Heart right ventricle (tissue), 16 donors: ENCODE data around the gene ALPK1. TPM values are rescaled to one million over a fixed set of nuclear protein-coding genes. Genes with fewer than 3 reads are reported as not detected.

Source experiments
- ATAC-seq, 8 donors: fragments of 200-7000 bp; cut with Tn5 transposase; one replicate each; pipeline ENCODE4 v1.9.1; 2020; ENCODE audit warnings: mild to moderate bottlenecking in 8 of 8, moderate library complexity in 8 of 8, moderate number of reproducible peaks in 1 of 8
- DNase-seq, 2 donors: peaks; one replicate each; pipeline ENCODE4 v3.0.0-alpha.2; 2020
- H3K27ac ChIP-seq, 10 donors: fragments of 200-600 bp; sonication (generic) in 2 of 10; one replicate each; pipeline versions ENCODE4 v1.5.0 to v1.8.0; 2020 to 2022; ENCODE audit warnings: mild to moderate bottlenecking in 3 of 10
- H3K27me3 ChIP-seq, 7 donors: fragments of 200-600 bp; one replicate each; pipeline ENCODE4 v1.8.0; 2021 to 2022; ENCODE audit warnings: mild to moderate bottlenecking in 2 of 7
- H3K36me3 ChIP-seq, 9 donors: fragments of 200-600 bp; sonication (generic) in 1 of 9; one replicate each; pipeline versions ENCODE4 v1.5.0 to v1.8.0; 2020 to 2022; ENCODE audit warnings: mild to moderate bottlenecking in 2 of 9
- H3K4me1 ChIP-seq, 9 donors: fragments of 200-600 bp; sonication (generic) in 1 of 9; one replicate each; pipeline versions ENCODE4 v1.5.0 to v1.8.0; 2020 to 2022; ENCODE audit warnings: mild to moderate bottlenecking in 4 of 9
- H3K4me3 ChIP-seq, 10 donors: fragments of 200-600 bp; sonication (generic) in 2 of 10; one replicate each; pipeline versions ENCODE4 v1.5.0 to v1.8.0; 2020 to 2022; ENCODE audit warnings: mild to moderate bottlenecking in 7 of 10, moderate library complexity in 2 of 10
- H3K9me3 ChIP-seq, 11 donors: fragments of 200-600 bp in 10 of 11; sonication (generic) in 2 of 11; one replicate each; pipeline versions ENCODE4 v1.5.0 to v1.8.0; 2013 to 2022; ENCODE audit warnings: mild to moderate bottlenecking in 2 of 11, control low read depth in 1 of 11, moderate library complexity in 1 of 11
- CTCF ChIP-seq, 9 donors: fragments of 200-600 bp; sonication (generic) in 2 of 9; IDR thresholded peaks; one replicate each; pipeline versions ENCODE4 v1.5.0 to v1.8.0; 2021 to 2022; ENCODE audit warnings: antibody characterized with exemption in 9 of 9, mild to moderate bottlenecking in 5 of 9, moderate library complexity in 1 of 9
- WGBS, 2 donors: extraction: QIAGEN DNeasy Blood & Tissue Kit; methylation state at CpG; one replicate each; pipeline ENCODE4 v1.1.7; 2013; ENCODE audit warnings: inconsistent platforms in 1 of 2; 5-methylcytosine and 5-hydroxymethylcytosine counted together
- intact Hi-C, 10 donors: fragments of 100-400 bp; cut with DNase I; formaldehyde crosslinking; loops; one replicate each; pipeline versions ENCODE4 v1.11.1 to v1.14.2; 2022
- polyA plus RNA-seq, 2 donors: library from polyadenylated mRNA; stranded (reverse); fragments of 200-250 nt; gene quantifications; one replicate each; pipeline ENCODE4 v1.2.3, GENCODE V29; 2013
- total RNA-seq, 10 donors: library from RNA; stranded (reverse); fragmentation: NEBNext Ultra II Directional in 3 of 10; extraction: Animal tissue kit (Norgen Biotek cat#: 25700) in 3 of 10; gene quantifications; one replicate each; pipeline versions ENCODE4 v1.2.1 to v1.2.4, GENCODE V29; 2021 to 2023
- donor health status: Arrhythmogenic right ventricular cardiomyopathy.
- donor health status: ischemic (EF 13 %, LVEDD 7.1; RV severe dilation, severe dysfunction).
- donor health status: healthy with polysubstance abuse.
- donor health status: DM: no; HTN: yes; CAD: no.
- donor health status: DM: no; HTN: no; CAD: no.
- donor health status: ischemic (EF 25% LVEDD 6.9; RV normal size, moderate dysfunction).
- donor health status: ischemic (EF 25% LVEDD 5.7; RV mildly dilated, moderate dysfunction).
- donor health status: healthy.
- donor health status: DM: yes; HTN: yes; CAD: no.
- donor health status: Ischemic cardiomyopathy.
- donor health status: ischemic (EF 35%, LVEDD 5.7; RV mildly dilated, moderate dysfunction).
- donor health status: nonischemic (EF 11% LVEDD 7.7; RV severe dilation, severe dysfunction).
- donor health status: DM: yes; HTN: yes; CAD: no.
- donor health status: PGD.
- donor health status: ischemic (EF 29% LVEDD 5.4; RV normal size, mild dysfunction).
- donor health status: nonischemic (EF 23%, LVEDD 6.1; RV moderate dilation, normal function).

ALPK1 gene
- total and polyA plus RNA-seq, 12 donors: 1.1 to 11.0 (median 4.4) TPM

- ATAC-seq (no peak), DNase-seq (no peak)
- H3K36me3 ChIP-seq: no peaks in the 10 kb centered on the region
- H3K27ac ChIP-seq: no peak overlapping the region
- intact Hi-C loops: no loop called here
- WGBS, 2 donors: 65 to 78% methylated on average over 5 of the region's 5 CpGs
- H3K4me1 ChIP-seq: peaks cover 0 to 52% (median 0%) of the 10 kb centered on the region in 9 donors
- H3K27me3 ChIP-seq: no peaks in the 10 kb centered on the region
- no peaks in the 10 kb centered on the region for H3K9me3 ChIP-seq
- H3K4me3 ChIP-seq: no peak overlapping the region
- no peak for TF ChIP-seq CTCF (IDR thresholded peaks at IDR 0.05)
Measured at GRCh38 chr4:112311516-112311915, 14.3 kb downstream of the ALPK1 start.

GRCh38 chr4:112312610-112313239 lies 15.6 kb downstream of the ALPK1 start:
- intact Hi-C loops: no loop called here
- Histone ChIP-seq H3K4me1 (peaks cover 0 to 61% (median 0%) of the 10 kb centered on the region in 9 donors), H3K27ac (peak overlapping the region in 1 of 10 donors; percentile 66), H3K36me3 (peaks cover 0 to 2% (median 0%) of the 10 kb centered on the region in 9 donors), H3K27me3 (no peaks in the 10 kb centered on the region), H3K9me3 (no peaks in the 10 kb centered on the region), H3K4me3 (no peak overlapping the region)
- ATAC-seq: peak in 3 of 8 donors; percentile 38 to 56 (median 42)
- no peak for DNase-seq
- WGBS, 2 donors: 77 to 86% methylated on average over 5 of the region's 5 CpGs
- no peak for TF ChIP-seq CTCF (IDR thresholded peaks at IDR 0.05)

- H3K27ac ChIP-seq: peak overlapping the region in 2 of 10 donors; percentile 16 to 33
- no peak overlapping the region for H3K4me3 ChIP-seq
- no peaks in the 10 kb centered on the region for H3K27me3 ChIP-seq
- intact Hi-C loops: no loop called here
- 69 to 73% methylated on average over 3 of the region's 3 CpGs for WGBS, 2 donors
- H3K4me1 ChIP-seq: peaks cover 0 to 57% (median 0%) of the 10 kb centered on the region in 9 donors
- H3K36me3 ChIP-seq: peaks cover 0 to 12% (median 0%) of the 10 kb centered on the region in 9 donors
- no peaks in the 10 kb centered on the region for H3K9me3 ChIP-seq
- no peak for TF ChIP-seq CTCF (IDR thresholded peaks at IDR 0.05)
- ATAC-seq: peak in 2 of 8 donors; percentile 47 to 51
- DNase-seq: no peak
Measured at GRCh38 chr4:112315446-112315845, 18.3 kb downstream of the ALPK1 start.

GRCh38 chr4:112316360-112316759 lies 19.2 kb downstream of the ALPK1 start:
- Histone ChIP-seq H3K27ac (peak overlapping the region in 2 of 10 donors; percentile 16 to 49), H3K27me3 (no peaks in the 10 kb centered on the region), H3K9me3 (no peaks in the 10 kb centered on the region), H3K4me3 (no peak overlapping the region), H3K4me1 (peaks cover 0 to 57% (median 0%) of the 10 kb centered on the region in 9 donors), H3K36me3 (peaks cover 0 to 12% (median 0%) of the 10 kb centered on the region in 9 donors)
- 62 to 71% methylated on average over 2 of the region's 2 CpGs for WGBS, 2 donors
- ATAC-seq (peak in 1 of 8 donors; percentile 50), DNase-seq (no peak)
- intact Hi-C loops: no loop called here
- TF ChIP-seq CTCF (IDR thresholded peaks at IDR 0.05): no peak
